ENCODE measurements around the gene ABHD17C.

- TF ChIP-seq EZH2 (IDR thresholded peaks at IDR 0.05; ENCODE audit: low read depth), result no peak
- TF ChIP-seq CTCF (conservative IDR thresholded peaks at IDR 0.05), result no peak
Measured at GRCh38 chr15:80785811-80786354, 90.8 kb downstream of the ABHD17C start.

Measured in PC-9 (cell line).